H9 (cell line): ENCODE results near the gene LRP2. TPM values are rescaled to one million over a fixed set of nuclear protein-coding genes. Genes with fewer than 3 reads are reported as not detected.

Experiments used
- DNase-seq: peaks from one replicate; pipeline ENCODE4 v3.0.0-alpha.2; 2017
- H2AFZ ChIP-seq: one replicate; pipeline ENCODE4 v1.6.1; 2013; ENCODE audit warnings: mild to moderate bottlenecking, low read length, control low read depth, moderate library complexity
- H2AK5ac ChIP-seq: 2 replicates; pipeline ENCODE4 v1.6.1; 2013; ENCODE audit warnings: low read length, control low read depth, mixed read lengths; ENCODE audit not compliant: insufficient read length
- H2BK120ac ChIP-seq: one replicate; pipeline ENCODE4 v1.6.1; 2013; ENCODE audit warnings: low read depth, mild to moderate bottlenecking, low read length, control low read depth, inconsistent platforms; ENCODE audit not compliant: poor library complexity, severe bottlenecking
- H2BK12ac ChIP-seq: 2 replicates; pipeline ENCODE4 v1.6.1; 2013; ENCODE audit warnings: low read length, control low read depth, mixed read lengths, low read depth; ENCODE audit not compliant: insufficient read length
- H2BK15ac ChIP-seq: 2 replicates; pipeline ENCODE4 v1.6.1; 2013; ENCODE audit warnings: low read depth, low read length, control low read depth
- H2BK20ac ChIP-seq: one replicate; pipeline ENCODE4 v1.6.1; 2013; ENCODE audit warnings: low read depth, mild to moderate bottlenecking, low read length, control low read depth, inconsistent platforms; ENCODE audit not compliant: poor library complexity, severe bottlenecking
- H2BK5ac ChIP-seq: 2 replicates; pipeline ENCODE4 v1.6.1; 2013; ENCODE audit warnings: low read length, control low read depth, mixed read lengths; ENCODE audit not compliant: insufficient read length
- H3K14ac ChIP-seq: 2 replicates; pipeline ENCODE4 v1.6.1; 2013; ENCODE audit warnings: low read length, control low read depth; ENCODE audit not compliant: insufficient read depth
- H3K18ac ChIP-seq: 2 replicates; pipeline ENCODE4 v1.6.1; 2013; ENCODE audit warnings: low read depth, mild to moderate bottlenecking, mixed read lengths, low read length, control low read depth; ENCODE audit not compliant: insufficient read length
- H3K23ac ChIP-seq: 2 replicates; pipeline ENCODE4 v1.6.1; 2013; ENCODE audit warnings: low read length, control low read depth, mixed read lengths, low read depth; ENCODE audit not compliant: insufficient read length
- H3K23me2 ChIP-seq: 2 replicates; pipeline ENCODE4 v1.6.1; 2013; ENCODE audit warnings: low read depth, mild to moderate bottlenecking, mixed read lengths, low read length, control low read depth; ENCODE audit not compliant: insufficient read length, poor library complexity, severe bottlenecking
- H3K27ac ChIP-seq: 2 replicates; pipeline ENCODE4 v1.5.1; 2013; ENCODE audit warnings: low read length, control low read depth, mixed read lengths, low read depth; ENCODE audit not compliant: insufficient read length
- H3K27me3 ChIP-seq: 2 replicates; pipeline ENCODE4 v1.6.1; 2013; ENCODE audit warnings: low read length, control low read depth, inconsistent platforms; ENCODE audit not compliant: insufficient read depth
- H3K4ac ChIP-seq: 2 replicates; pipeline ENCODE4 v1.6.1; 2013; ENCODE audit warnings: low read depth, mild to moderate bottlenecking, control low read depth, inconsistent platforms, low read length, moderate library complexity
- H3K4me1 ChIP-seq: 2 replicates; pipeline ENCODE4 v1.6.1; 2013; ENCODE audit warnings: low read length, control low read depth, inconsistent platforms; ENCODE audit not compliant: insufficient read depth
- H3K4me2 ChIP-seq: 2 replicates; pipeline ENCODE4 v1.6.1; 2013; ENCODE audit warnings: low read length, control low read depth, mixed read lengths; ENCODE audit not compliant: insufficient read length, insufficient read depth
- H3K56ac ChIP-seq: 2 replicates; pipeline ENCODE4 v1.6.1; 2013; ENCODE audit warnings: low read depth, mild to moderate bottlenecking, mixed read lengths, low read length, control low read depth; ENCODE audit not compliant: insufficient read length
- H3K79me1 ChIP-seq: 2 replicates; pipeline ENCODE4 v1.6.1; 2013; ENCODE audit warnings: low read depth, mild to moderate bottlenecking, moderate library complexity, low read length, control low read depth, inconsistent platforms; ENCODE audit not compliant: insufficient read depth, poor library complexity, severe bottlenecking
- H3K79me2 ChIP-seq: 2 replicates; pipeline ENCODE4 v1.6.1; 2013; ENCODE audit warnings: low read length, control low read depth, inconsistent platforms; ENCODE audit not compliant: insufficient read depth
- H3K9ac ChIP-seq: 2 replicates; pipeline ENCODE4 v1.6.1; 2013; ENCODE audit warnings: low read length, control low read depth, mixed read lengths; ENCODE audit not compliant: insufficient read length; ENCODE audit errors: extremely low read depth
- H3K9me3 ChIP-seq: one replicate; pipeline ENCODE4 v1.6.1; 2013; ENCODE audit warnings: low read depth, low read length, inconsistent platforms; ENCODE audit not compliant: control insufficient read depth
- H3T11ph ChIP-seq: one replicate; pipeline ENCODE4 v1.6.1; 2013; ENCODE audit warnings: mild to moderate bottlenecking, low read length, control low read depth, inconsistent platforms
- H4K20me1 ChIP-seq: one replicate; pipeline ENCODE4 v1.6.1; 2013; ENCODE audit not compliant: control insufficient read depth, insufficient read length, insufficient read depth
- H4K5ac ChIP-seq: 2 replicates; pipeline ENCODE4 v1.6.1; 2013; ENCODE audit warnings: low read depth, mild to moderate bottlenecking, mixed read lengths, low read length, control low read depth; ENCODE audit not compliant: insufficient read length
- H4K8ac ChIP-seq: replicated peaks from 2 replicates; pipeline ENCODE4 v1.6.1; 2013; ENCODE audit warnings: low read length, control low read depth, mixed read lengths, low read depth; ENCODE audit not compliant: insufficient read length
- H4K91ac ChIP-seq: 2 replicates; pipeline ENCODE4 v1.6.1; 2013; ENCODE audit warnings: low read depth, mild to moderate bottlenecking, moderate library complexity, mixed read lengths, low read length, control low read depth; ENCODE audit not compliant: insufficient read length
- H3K27ac Mint-ChIP-seq, 3 experiments: 2 replicates in 2 of 3; 3 replicates in 1 of 3; pipeline ENCODE4 v1.8.0; 2020 to 2021; ENCODE audit warnings: mixed read lengths in 3 of 3, mild to moderate bottlenecking in 1 of 3, moderate library complexity in 1 of 3
- H3K27me3 Mint-ChIP-seq: 2 replicates; pipeline ENCODE4 v1.8.0; 2021; ENCODE audit warnings: low read depth, mild to moderate bottlenecking, moderate library complexity, mixed read lengths
- H3K36me3 Mint-ChIP-seq, 3 experiments: 2 replicates in 2 of 3; 3 replicates in 1 of 3; pipeline ENCODE4 v1.8.0; 2020 to 2021; ENCODE audit warnings: low read depth in 3 of 3, mixed read lengths in 3 of 3; ENCODE audit not compliant: insufficient read depth in 1 of 3
- H3K4me1 Mint-ChIP-seq, 2 experiments: 2 replicates each; pipeline ENCODE4 v1.8.0; 2020; ENCODE audit warnings: mixed read lengths in 2 of 2
- H3K4me3 Mint-ChIP-seq, 2 experiments: 2 replicates in 1 of 2; 3 replicates in 1 of 2; pipeline ENCODE4 v1.8.0; 2020 to 2021; ENCODE audit warnings: mild to moderate bottlenecking in 2 of 2, mixed read lengths in 2 of 2, moderate library complexity in 1 of 2
- H3K9me3 Mint-ChIP-seq, 2 experiments: 2 replicates in 1 of 2; 3 replicates in 1 of 2; pipeline ENCODE4 v1.8.0; 2020; ENCODE audit warnings: mild to moderate bottlenecking in 2 of 2, mixed read lengths in 2 of 2, moderate library complexity in 1 of 2
- total RNA-seq: library from RNA; stranded (reverse); gene quantifications from 2 replicates; pipeline ENCODE4 v1.2.1, GENCODE V29; 2021
- TF ChIP-seq, protein P1 (sequence below): fragments of 200-600 bp; sonication (generic); conservative IDR thresholded peaks from 3 replicates; pipeline ENCODE4 v1.8.0; 2021; ENCODE audit warnings: antibody characterized with exemption, mild to moderate bottlenecking

LRP2 gene
- total RNA-seq, 1 experiment from 2014 or later, result 1.4 TPM

DNA sequence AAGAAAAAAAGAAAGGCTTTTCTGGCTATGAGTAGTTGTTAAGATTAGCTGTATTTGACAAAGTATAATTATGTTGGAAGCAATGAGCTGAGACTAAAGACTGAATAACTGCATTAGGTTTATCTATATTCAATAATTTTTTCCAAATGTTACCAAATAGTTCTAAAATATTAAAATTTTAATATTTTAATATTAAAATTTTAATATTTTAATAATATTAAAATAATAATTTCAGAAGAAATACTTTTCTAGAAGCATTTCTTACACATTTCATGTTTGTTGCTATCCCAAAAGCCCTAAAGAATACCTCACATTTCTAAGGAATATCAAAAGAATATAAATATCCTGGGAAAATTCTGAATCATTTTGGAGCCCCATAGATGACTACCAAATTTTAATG lies 74.7 kb downstream of the LRP2 start:
- Histone ChIP-seq H3K23me2 (no peaks in the 10 kb centered on the region), H3K79me2 (no peaks in the 10 kb centered on the region), H2BK12ac (no peak overlapping the region), H2BK120ac (no peak overlapping the region), H3K27me3 (no peaks in the 10 kb centered on the region), H2AFZ (no peak overlapping the region), H2BK20ac (no peak overlapping the region), H3K79me1 (no peaks in the 10 kb centered on the region), H3K27ac (no peak overlapping the region), H2AK5ac (no peak overlapping the region), H4K8ac (no peak overlapping the region), H3K4ac (no peak overlapping the region), H2BK15ac (no peak overlapping the region), H4K91ac (no peak overlapping the region), H3K4me2 (no peak overlapping the region), H4K20me1 (no peaks in the 10 kb centered on the region), H3K56ac (no peak overlapping the region), H3T11ph (no peak overlapping the region), H3K14ac (no peak overlapping the region), H3K23ac (no peak overlapping the region), H3K9ac (no peak overlapping the region), H3K18ac (no peak overlapping the region), H3K4me1 (no peaks in the 10 kb centered on the region; the same call in 1 of the 2 replicates), H4K5ac (no peak overlapping the region), H3K9me3 (no peaks in the 10 kb centered on the region), H2BK5ac (no peak overlapping the region)
- Mint-ChIP-seq H3K27me3 (no peaks in the 10 kb centered on the region), H3K4me3 (no peak overlapping the region), H3K9me3 (no peaks in the 10 kb centered on the region), H3K4me1 (peaks cover 26 to 31% of the 10 kb centered on the region in 2 experiments), H3K36me3 (no peaks in the 10 kb centered on the region), H3K27ac (no peak overlapping the region)
- TF ChIP-seq, protein P1, sequence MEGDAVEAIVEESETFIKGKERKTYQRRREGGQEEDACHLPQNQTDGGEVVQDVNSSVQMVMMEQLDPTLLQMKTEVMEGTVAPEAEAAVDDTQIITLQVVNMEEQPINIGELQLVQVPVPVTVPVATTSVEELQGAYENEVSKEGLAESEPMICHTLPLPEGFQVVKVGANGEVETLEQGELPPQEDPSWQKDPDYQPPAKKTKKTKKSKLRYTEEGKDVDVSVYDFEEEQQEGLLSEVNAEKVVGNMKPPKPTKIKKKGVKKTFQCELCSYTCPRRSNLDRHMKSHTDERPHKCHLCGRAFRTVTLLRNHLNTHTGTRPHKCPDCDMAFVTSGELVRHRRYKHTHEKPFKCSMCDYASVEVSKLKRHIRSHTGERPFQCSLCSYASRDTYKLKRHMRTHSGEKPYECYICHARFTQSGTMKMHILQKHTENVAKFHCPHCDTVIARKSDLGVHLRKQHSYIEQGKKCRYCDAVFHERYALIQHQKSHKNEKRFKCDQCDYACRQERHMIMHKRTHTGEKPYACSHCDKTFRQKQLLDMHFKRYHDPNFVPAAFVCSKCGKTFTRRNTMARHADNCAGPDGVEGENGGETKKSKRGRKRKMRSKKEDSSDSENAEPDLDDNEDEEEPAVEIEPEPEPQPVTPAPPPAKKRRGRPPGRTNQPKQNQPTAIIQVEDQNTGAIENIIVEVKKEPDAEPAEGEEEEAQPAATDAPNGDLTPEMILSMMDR, result no peak
- no peak for DNase-seq
